Heart left ventricle (tissue), 16 donors: ENCODE data around the gene SUPT4H1. TPM values are rescaled to one million over a fixed set of nuclear protein-coding genes. Genes with fewer than 3 reads are reported as not detected.

ENCODE experiments used
- ATAC-seq, 4 donors: fragments of 200-7000 bp; cut with Tn5 transposase; one replicate each; pipeline ENCODE4 v1.9.1; 2020 to 2022; ENCODE audit warnings: moderate library complexity in 4 of 4, mild to moderate bottlenecking in 3 of 4, moderate number of reproducible peaks in 1 of 4
- DNase-seq, 5 donors: peaks; one replicate each; pipeline ENCODE4 v3.0.0-alpha.2; 2020
- H3K27ac ChIP-seq, 12 donors: fragments of 200-600 bp; sonication (generic) in 4 of 12; one replicate each; pipeline versions ENCODE4 v1.5.0 to v1.8.0; 2016 to 2022; ENCODE audit warnings: mild to moderate bottlenecking in 2 of 12
- H3K27me3 ChIP-seq, 9 donors: fragments of 200-600 bp; sonication (generic) in 2 of 9; one replicate each; pipeline versions ENCODE4 v1.5.1 to v1.8.0; 2016 to 2022; ENCODE audit warnings: mild to moderate bottlenecking in 3 of 9
- H3K36me3 ChIP-seq, 9 donors: fragments of 200-600 bp; sonication (generic) in 2 of 9; one replicate each; pipeline versions ENCODE4 v1.5.0 to v1.8.0; 2018 to 2022; ENCODE audit warnings: mild to moderate bottlenecking in 2 of 9
- H3K4me1 ChIP-seq, 12 donors: fragments of 200-600 bp; sonication (generic) in 4 of 12; one replicate each; pipeline versions ENCODE4 v1.5.0 to v1.8.0; 2016 to 2022; ENCODE audit warnings: mild to moderate bottlenecking in 3 of 12
- H3K4me3 ChIP-seq, 12 donors: fragments of 200-600 bp; sonication (generic) in 4 of 12; one replicate each; pipeline versions ENCODE4 v1.5.0 to v1.8.0; 2017 to 2022; ENCODE audit warnings: mild to moderate bottlenecking in 9 of 12, moderate library complexity in 4 of 12
- H3K9me3 ChIP-seq, 12 donors: fragments of 200-600 bp; sonication (generic) in 4 of 12; one replicate each; pipeline versions ENCODE4 v1.5.0 to v1.8.0; 2016 to 2022; ENCODE audit warnings: mild to moderate bottlenecking in 1 of 12
- POLR2A ChIP-seq, 2 donors: fragments of 450-650 bp; IDR thresholded peaks; one replicate each; pipeline ENCODE4 v1.6.1; 2017; ENCODE audit warnings: antibody characterized with exemption in 2 of 2, mild to moderate bottlenecking in 2 of 2, moderate library complexity in 2 of 2
- WGBS, 4 donors: extraction: QIAGEN DNeasy Blood & Tissue Kit in 2 of 4; methylation state at CpG; one replicate each; pipeline versions ENCODE4 v1.1.5 to v1.1.7; 2013 to 2018; 5-methylcytosine and 5-hydroxymethylcytosine counted together
- intact Hi-C, 10 donors: fragments of 100-400 bp; cut with DNase I; formaldehyde crosslinking; loops; one replicate each; pipeline versions ENCODE4 v1.11.1 to v1.14.2; 2022
- polyA plus RNA-seq, 2 donors: library from polyadenylated mRNA; stranded (reverse); fragments of 200-250 nt; gene quantifications; one replicate each; pipeline ENCODE4 v1.2.3, GENCODE V29; 2013
- total RNA-seq, 9 donors: library from RNA; depleted of rRNA in 2 of 9; stranded (reverse); fragments of >200 nt in 2 of 9; fragmentation: NEBNext Ultra II Directional in 3 of 9; extraction: Animal tissue kit (Norgen Biotek cat#: 25700) in 3 of 9; gene quantifications; one replicate each; pipeline versions ENCODE4 v1.1.0 to v1.2.4, GENCODE V29; 2016 to 2023
- TF ChIP-seq, protein P1 (sequence below), 12 donors: fragments of 200-600 bp; sonication (generic) in 4 of 12; IDR thresholded peaks; one replicate each; pipeline versions ENCODE4 v1.5.0 to v1.8.0; 2018 to 2022; ENCODE audit warnings: antibody characterized with exemption in 12 of 12, mild to moderate bottlenecking in 5 of 12
- donor health status: ischemic (EF 13 %, LVEDD 7.1; RV severe dilation, severe dysfunction).
- donor health status: healthy with polysubstance abuse.
- donor health status: DM: no; HTN: yes; CAD: no.
- donor health status: DM: no; HTN: no; CAD: no.
- donor health status: ischemic (EF 25% LVEDD 6.9; RV normal size, moderate dysfunction).
- donor health status: ischemic (EF 25% LVEDD 5.7; RV mildly dilated, moderate dysfunction).
- donor health status: healthy.
- donor health status: DM: yes; HTN: yes; CAD: no.
- donor health status: ischemic (EF 35%, LVEDD 5.7; RV mildly dilated, moderate dysfunction).
- donor health status: nonischemic (EF 11% LVEDD 7.7; RV severe dilation, severe dysfunction).
- donor health status: DM: yes; HTN: yes; CAD: no.
- donor health status: PGD.
- donor health status: ischemic (EF 29% LVEDD 5.4; RV normal size, mild dysfunction).
- donor health status: nonischemic (EF 23%, LVEDD 6.1; RV moderate dilation, normal function).

Gene SUPT4H1
- total and polyA plus RNA-seq, 11 donors, result 44.1 to 92.7 (median 58.0) TPM

DNA sequence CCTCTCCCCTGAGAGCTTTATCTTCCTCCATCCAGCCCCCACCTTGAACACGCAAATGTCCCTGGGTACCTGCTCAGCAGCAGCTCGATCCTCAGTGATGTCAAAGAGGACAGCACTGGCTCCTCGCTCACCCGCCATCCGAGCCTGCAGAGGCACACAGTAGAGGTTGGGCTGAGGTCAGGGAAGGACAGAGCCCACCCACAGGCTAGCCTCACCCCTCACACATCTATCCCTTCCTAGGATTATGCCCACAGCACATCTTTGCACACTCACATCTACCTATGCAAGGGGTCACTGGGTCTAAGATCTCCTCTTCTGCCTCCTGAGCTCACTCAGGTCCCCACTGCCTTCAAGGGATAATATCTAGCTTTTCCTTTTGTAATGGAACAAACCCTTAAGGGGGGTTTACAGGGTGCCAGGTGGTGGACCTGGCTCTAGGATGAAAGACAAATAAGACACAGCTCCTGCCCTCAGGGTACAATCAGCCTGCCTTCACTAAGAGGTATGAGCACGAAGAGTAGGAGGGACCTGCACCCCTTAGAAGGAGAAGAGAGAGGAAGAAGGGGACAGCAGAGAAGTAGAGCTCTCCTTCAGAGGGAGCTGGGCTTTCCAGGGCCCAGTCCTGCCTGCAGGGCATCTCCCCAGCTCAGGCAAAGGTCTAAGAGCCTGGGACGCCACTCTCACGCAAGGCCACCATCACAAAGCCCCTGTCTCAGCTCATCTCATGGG, 11.6 kb upstream of the SUPT4H1 start:
- H3K4me3 ChIP-seq, result no peak overlapping the region
- H3K36me3 ChIP-seq, result no peaks in the 10 kb centered on the region
- intact Hi-C loops, result no loop called here
- ATAC-seq (peak in 1 of 4 donors; percentile 10), DNase-seq (no peak)
- no peaks in the 10 kb centered on the region for H3K9me3 ChIP-seq
- WGBS, 4 donors, result 73 to 85% (median 80%) methylated on average over 8 of the region's 8 CpGs
- no peak overlapping the region for H3K27ac ChIP-seq
- H3K4me1 ChIP-seq, result no peaks in the 10 kb centered on the region
- H3K27me3 ChIP-seq, result no peaks in the 10 kb centered on the region
- TF ChIP-seq, protein P1, sequence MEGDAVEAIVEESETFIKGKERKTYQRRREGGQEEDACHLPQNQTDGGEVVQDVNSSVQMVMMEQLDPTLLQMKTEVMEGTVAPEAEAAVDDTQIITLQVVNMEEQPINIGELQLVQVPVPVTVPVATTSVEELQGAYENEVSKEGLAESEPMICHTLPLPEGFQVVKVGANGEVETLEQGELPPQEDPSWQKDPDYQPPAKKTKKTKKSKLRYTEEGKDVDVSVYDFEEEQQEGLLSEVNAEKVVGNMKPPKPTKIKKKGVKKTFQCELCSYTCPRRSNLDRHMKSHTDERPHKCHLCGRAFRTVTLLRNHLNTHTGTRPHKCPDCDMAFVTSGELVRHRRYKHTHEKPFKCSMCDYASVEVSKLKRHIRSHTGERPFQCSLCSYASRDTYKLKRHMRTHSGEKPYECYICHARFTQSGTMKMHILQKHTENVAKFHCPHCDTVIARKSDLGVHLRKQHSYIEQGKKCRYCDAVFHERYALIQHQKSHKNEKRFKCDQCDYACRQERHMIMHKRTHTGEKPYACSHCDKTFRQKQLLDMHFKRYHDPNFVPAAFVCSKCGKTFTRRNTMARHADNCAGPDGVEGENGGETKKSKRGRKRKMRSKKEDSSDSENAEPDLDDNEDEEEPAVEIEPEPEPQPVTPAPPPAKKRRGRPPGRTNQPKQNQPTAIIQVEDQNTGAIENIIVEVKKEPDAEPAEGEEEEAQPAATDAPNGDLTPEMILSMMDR (IDR thresholded peaks at IDR 0.05), result no peak
- no peak for TF ChIP-seq POLR2A (IDR thresholded peaks at IDR 0.05)

DNA sequence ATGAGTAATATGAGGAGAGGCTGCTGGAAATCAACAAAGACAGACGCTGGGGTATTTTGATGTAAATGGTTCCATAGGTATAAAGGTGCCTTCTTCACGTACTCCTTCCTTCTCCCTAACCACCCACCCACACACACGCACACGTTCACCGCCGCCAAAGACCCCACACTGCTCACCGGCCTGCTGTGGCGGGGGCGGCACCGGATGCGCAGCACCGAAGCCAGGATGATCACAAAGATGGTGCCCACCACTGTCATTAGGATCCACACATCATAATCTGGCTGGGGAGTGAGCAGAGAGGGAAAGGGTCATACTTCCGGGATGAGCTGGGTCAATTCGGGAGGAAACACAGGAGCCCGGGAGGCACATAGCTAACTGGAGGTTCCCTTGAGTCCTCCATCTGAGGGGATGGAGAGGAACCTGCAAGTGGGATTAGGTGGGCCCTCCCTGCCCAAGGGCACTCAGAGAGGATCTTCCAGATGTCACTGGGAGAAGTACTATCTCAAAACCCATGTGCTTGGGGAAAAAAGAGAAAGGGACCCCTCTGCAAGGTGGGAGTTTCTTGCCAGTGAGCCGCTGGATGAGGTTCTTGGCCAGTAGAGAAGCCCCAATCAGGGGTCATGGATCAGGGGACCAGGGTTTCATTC, 10.5 kb upstream of the SUPT4H1 start:
- Histone ChIP-seq H3K27me3 (no peaks in the 10 kb centered on the region), H3K4me1 (no peaks in the 10 kb centered on the region), H3K9me3 (no peaks in the 10 kb centered on the region), H3K4me3 (no peak overlapping the region), H3K36me3 (peaks cover 0 to 9% (median 0%) of the 10 kb centered on the region in 9 donors), H3K27ac (no peak overlapping the region)
- TF ChIP-seq, protein P1 (IDR thresholded peaks at IDR 0.05), result no peak
- TF ChIP-seq POLR2A (IDR thresholded peaks at IDR 0.05), result no peak
- 88 to 92% (median 90%) methylated on average over 16 of the region's 16 CpGs for WGBS, 4 donors
- DNase-seq (no peak), ATAC-seq (no peak)
- intact Hi-C loops, result no loop called here

DNA sequence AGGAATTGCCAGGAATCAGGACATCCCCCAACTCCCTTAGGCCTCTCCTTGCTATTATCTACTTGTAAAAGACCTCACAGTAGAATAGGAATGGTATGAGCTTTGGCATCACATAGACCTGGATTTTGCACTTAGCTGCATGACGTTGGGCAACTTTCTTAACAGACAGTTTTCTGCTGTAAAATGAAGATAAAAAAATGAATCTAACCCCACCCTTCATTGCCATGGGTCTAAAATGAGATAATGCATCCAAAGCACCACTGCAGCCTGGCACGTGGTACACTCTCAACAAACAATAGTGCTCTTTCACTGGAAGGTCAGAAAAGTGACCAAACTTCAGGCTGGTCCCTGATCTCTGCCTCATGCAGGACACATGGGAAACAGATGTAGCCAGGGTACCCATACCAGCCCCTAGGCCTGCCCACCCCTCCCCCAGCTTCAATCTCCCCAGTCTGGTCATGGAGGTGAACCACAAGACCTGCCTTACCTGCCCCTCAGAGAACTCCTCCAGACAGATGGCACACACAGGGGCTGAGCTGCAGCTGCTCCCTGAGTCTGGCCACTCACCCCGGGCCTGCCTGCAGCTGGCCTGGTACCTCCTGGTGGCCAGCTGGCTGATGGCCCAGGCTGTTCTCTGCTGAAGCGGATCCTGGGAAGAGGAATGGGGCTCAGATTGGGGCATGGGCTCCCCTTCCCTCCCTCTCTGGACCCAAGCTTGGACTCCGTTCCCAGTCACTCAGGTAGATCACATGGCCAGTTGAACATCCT, 8.5 kb upstream of the SUPT4H1 start:
- H3K4me3 ChIP-seq, result no peak overlapping the region

More for the DNA sequence above, 8.5 kb upstream of the SUPT4H1 start:
- ATAC-seq (no peak), DNase-seq (no peak)
- 67 to 76% (median 74%) methylated on average over 4 to 5 of the region's 5 CpGs for WGBS, 4 donors
- H3K27ac ChIP-seq, result no peak overlapping the region
- H3K27me3 ChIP-seq, result no peaks in the 10 kb centered on the region
- TF ChIP-seq POLR2A (IDR thresholded peaks at IDR 0.05), result no peak
- TF ChIP-seq, protein P1 (IDR thresholded peaks at IDR 0.05), result no peak
- peaks cover 0 to 9% (median 0%) of the 10 kb centered on the region in 9 donors for H3K36me3 ChIP-seq
- H3K9me3 ChIP-seq, result no peaks in the 10 kb centered on the region
- H3K4me1 ChIP-seq, result no peaks in the 10 kb centered on the region
- intact Hi-C loops, result no loop called here
